ENCODE results near the gene MYOT. TPM values are rescaled to one million over a fixed set of nuclear protein-coding genes. Genes with fewer than 3 reads are reported as not detected.

The MYOT gene
- total RNA-seq, 1 experiment from 2014 or later: not detected

GRCh38 chr5:137921931-137922330, 54.3 kb downstream of the MYOT start:
- Histone ChIP-seq H4K5ac (ENCODE audit: insufficient read length, low read depth, low read length) (no peak overlapping the region), H3K14ac (ENCODE audit: insufficient read depth, low read length) (no peak overlapping the region), H3K9ac (ENCODE audit: extremely low read depth, insufficient read length, low read length) (no peak overlapping the region), H3K79me1 (ENCODE audit: insufficient read depth, low read depth, low read length, poor library complexity, severe bottlenecking) (no peaks in the 10 kb centered on the region), H2AFZ (ENCODE audit: low read length) (no peak overlapping the region), H2AK5ac (ENCODE audit: insufficient read length, low read length) (no peak overlapping the region), H3T11ph (ENCODE audit: low read length) (no peak overlapping the region), H3K23ac (ENCODE audit: insufficient read length, low read depth, low read length) (no peak overlapping the region), H3K23me2 (ENCODE audit: insufficient read length, low read depth, low read length, poor library complexity, severe bottlenecking) (no peaks in the 10 kb centered on the region), H2BK5ac (ENCODE audit: insufficient read length, low read length) (no peak overlapping the region), H3K27me3 (ENCODE audit: insufficient read depth, low read length) (no peaks in the 10 kb centered on the region), H2BK12ac (ENCODE audit: insufficient read length, low read depth, low read length) (no peak overlapping the region), H3K9me3 (ENCODE audit: control insufficient read depth, low read depth, low read length) (no peaks in the 10 kb centered on the region), H3K4me1 (ENCODE audit: insufficient read depth, low read length) (no peaks in the 10 kb centered on the region), H3K79me2 (ENCODE audit: insufficient read depth, low read length) (no peaks in the 10 kb centered on the region; the same call in 1 of the 2 replicates), H4K8ac (replicated peaks; ENCODE audit: insufficient read length, low read depth, low read length) (no peak overlapping the region), H3K56ac (ENCODE audit: insufficient read length, low read depth, low read length) (no peak overlapping the region), H2BK15ac (ENCODE audit: low read depth, low read length) (no peak overlapping the region), H3K18ac (ENCODE audit: insufficient read length, low read depth, low read length) (no peak overlapping the region), H4K91ac (ENCODE audit: insufficient read length, low read depth, low read length) (no peak overlapping the region), H2BK20ac (ENCODE audit: low read depth, low read length, poor library complexity, severe bottlenecking) (no peak overlapping the region), H3K27ac (ENCODE audit: insufficient read length, low read depth, low read length) (no peak overlapping the region), H3K4ac (ENCODE audit: low read depth, low read length) (no peak overlapping the region), H2BK120ac (ENCODE audit: low read depth, low read length, poor library complexity, severe bottlenecking) (no peak overlapping the region), H3K4me2 (ENCODE audit: insufficient read depth, insufficient read length, low read length) (no peak overlapping the region), H4K20me1 (ENCODE audit: control insufficient read depth, insufficient read depth, insufficient read length) (no peaks in the 10 kb centered on the region)
- Mint-ChIP-seq H3K27me3 (ENCODE audit: low read depth) (no peaks in the 10 kb centered on the region), H3K4me1 (no peaks in the 10 kb centered on the region), H3K9me3 (peaks cover under 1 to 4% of the 10 kb centered on the region in 2 experiments; a peak in 4 of 5 replicates), H3K4me3 (no peak overlapping the region), H3K27ac (no peak overlapping the region), H3K36me3 (ENCODE audit: insufficient read depth in 1 of 3, low read depth in 3 of 3) (peaks cover 0 to 1% (median 0%) of the 10 kb centered on the region in 3 experiments; a peak in 1 of 7 replicates)
- no peak for DNase-seq
- WGBS (ENCODE audit: extremely low coverage, insufficient read length, low lambda C conversion rate): no CpG with 5 or more reads among the region's 3 CpGs
- no peak for TF ChIP-seq CTCF (conservative IDR thresholded peaks at IDR 0.05)

Data from H9 (cell line).